Mesodermal cell (in vitro differentiated cells): Measurements from ENCODE around the gene SSR4.

Experiments
- H3K27ac ChIP-seq: 2 replicates; pipeline ENCODE4 v1.7.0; 2013; ENCODE audit warnings: mild to moderate bottlenecking, low read depth, low read length, moderate library complexity; ENCODE audit not compliant: severe bottlenecking
- H3K36me3 ChIP-seq: 2 replicates; pipeline ENCODE4 v1.7.1; 2013; ENCODE audit warnings: mild to moderate bottlenecking, low read length, moderate library complexity; ENCODE audit not compliant: control insufficient read depth, insufficient read depth
- H3K4me1 ChIP-seq: one replicate; pipeline ENCODE4 v1.7.1; 2013; ENCODE audit warnings: mild to moderate bottlenecking, low read length; ENCODE audit not compliant: insufficient read depth, control insufficient read depth, poor library complexity, severe bottlenecking
- H3K4me3 ChIP-seq: 2 replicates; pipeline ENCODE4 v1.7.0; 2013; ENCODE audit warnings: low read length, control low read depth, mild to moderate bottlenecking; ENCODE audit not compliant: insufficient read depth, poor library complexity, severe bottlenecking; ENCODE audit errors: extremely low read depth
- H3K9me3 ChIP-seq: 2 replicates; pipeline ENCODE4 v1.7.1; 2013; ENCODE audit warnings: mild to moderate bottlenecking, low read length, moderate library complexity; ENCODE audit not compliant: control insufficient read depth
- WGBS, 2 experiments: methylation state at CpG; one replicate each; pipeline ENCODE4 v1.1.5; 2013; ENCODE audit warnings: missing lambda C conversion rate in 2 of 2; ENCODE audit not compliant: insufficient coverage in 2 of 2; 5-methylcytosine and 5-hydroxymethylcytosine counted together

SSR4 gene

GRCh38 chrX:153763989-153764755 lies 30.3 kb upstream of the SSR4 start, which contains the start of gene PLXNB3:
TSS of gene PLXNB3 (plus strand) at chrX:153764249. CDS start at chrX:153765536, 1,287 bp downstream.
- peaks cover 7% of the 10 kb centered on the region for H3K4me1 ChIP-seq
- no peak within 1 kb of the TSS for H3K27ac ChIP-seq
- H3K9me3 ChIP-seq = no peaks in the 10 kb centered on the region
- WGBS, 2 experiments = 49 to 50% methylated on average over 9 to 10 of the region's 26 CpGs
- H3K4me3 ChIP-seq = no peak within 1 kb of the TSS
- H3K36me3 ChIP-seq = no peaks in the 10 kb centered on the region

- H3K9me3 ChIP-seq = no peaks in the 10 kb centered on the region
- no peak overlapping the region for H3K27ac ChIP-seq
- WGBS, 2 experiments = 100% methylated on average over 2 of the region's 7 CpGs; no CpG with 5 or more reads in 1 of the 2 experiments
- peaks cover 7% of the 10 kb centered on the region for H3K4me1 ChIP-seq
- H3K36me3 ChIP-seq = no peaks in the 10 kb centered on the region
- H3K4me3 ChIP-seq = no peak overlapping the region
These were observed 29.7 kb upstream of the SSR4 start for GRCh38 chrX:153764786-153765137.

- Histone ChIP-seq H3K27ac (peak overlapping the region; percentile 71), H3K4me3 (peak overlapping the region; percentile 18), H3K4me1 (peaks cover 7% of the 10 kb centered on the region), H3K36me3 (no peaks in the 10 kb centered on the region), H3K9me3 (no peaks in the 10 kb centered on the region)
- WGBS, 2 experiments = 70 to 83% methylated on average over 7 to 13 of the region's 27 CpGs
These were observed 29.1 kb upstream of the SSR4 start for GRCh38 chrX:153765138-153766079.

GRCh38 chrX:153766098-153766817 lies 28.2 kb upstream of the SSR4 start:
- no peaks in the 10 kb centered on the region for H3K9me3 ChIP-seq
- peak overlapping the region; percentile 18 for H3K4me3 ChIP-seq
- H3K4me1 ChIP-seq = peaks cover 7% of the 10 kb centered on the region
- peak overlapping the region; percentile 71 for H3K27ac ChIP-seq
- H3K36me3 ChIP-seq = no peaks in the 10 kb centered on the region
- WGBS, 2 experiments = 31 to 34% methylated on average over 5 of the region's 21 CpGs

GRCh38 chrX:153766871-153767673 lies 27.4 kb upstream of the SSR4 start:
- Histone ChIP-seq H3K9me3 (no peaks in the 10 kb centered on the region), H3K4me3 (no peak overlapping the region), H3K27ac (no peak overlapping the region), H3K36me3 (no peaks in the 10 kb centered on the region), H3K4me1 (peaks cover 7% of the 10 kb centered on the region)
- WGBS, 2 experiments = 88 to 94% methylated on average over 18 to 31 of the region's 56 CpGs

GRCh38 chrX:153767674-153768055 lies 26.8 kb upstream of the SSR4 start:
- no peaks in the 10 kb centered on the region for H3K36me3 ChIP-seq
- 96 to 99% methylated on average over 20 of the region's 20 CpGs for WGBS, 2 experiments
- peaks cover 7% of the 10 kb centered on the region for H3K4me1 ChIP-seq
- H3K9me3 ChIP-seq = no peaks in the 10 kb centered on the region
- H3K4me3 ChIP-seq = no peak overlapping the region
- no peak overlapping the region for H3K27ac ChIP-seq

GRCh38 chrX:153768311-153769157 lies 25.9 kb upstream of the SSR4 start:
- WGBS, 2 experiments = 88 to 92% methylated on average over 6 to 8 of the region's 22 CpGs

GRCh38 chrX:153769158-153769864 lies 25.2 kb upstream of the SSR4 start:
- no peak overlapping the region for H3K4me3 ChIP-seq
- H3K4me1 ChIP-seq = peaks cover 7% of the 10 kb centered on the region
- no peak overlapping the region for H3K27ac ChIP-seq
- H3K36me3 ChIP-seq = no peaks in the 10 kb centered on the region
- no peaks in the 10 kb centered on the region for H3K9me3 ChIP-seq
- WGBS, 2 experiments = 96 to 98% methylated on average over 5 to 16 of the region's 23 CpGs

More at GRCh38 chrX:153768311-153769157, 25.9 kb upstream of the SSR4 start:
- Histone ChIP-seq H3K27ac (no peak overlapping the region), H3K4me3 (no peak overlapping the region), H3K9me3 (no peaks in the 10 kb centered on the region), H3K36me3 (no peaks in the 10 kb centered on the region), H3K4me1 (peaks cover 7% of the 10 kb centered on the region)
